Lower lobe of right lung (tissue), 2 donors: ENCODE data around the gene ASPDH. TPM values are rescaled to one million over a fixed set of nuclear protein-coding genes. Genes with fewer than 3 reads are reported as not detected.

Experiments used
- ATAC-seq, 2 donors: fragments of 200-7000 bp; cut with Tn5 transposase; one replicate each; pipeline ENCODE4 v1.9.1; 2020 to 2022; ENCODE audit warnings: mild to moderate bottlenecking in 2 of 2, moderate library complexity in 2 of 2
- DNase-seq: peaks from one replicate; pipeline ENCODE4 v3.0.0-alpha.2; 2020
- H3K27ac ChIP-seq: fragments of 200-600 bp; one replicate; pipeline ENCODE4 v1.8.0; 2022
- H3K27me3 ChIP-seq: fragments of 200-600 bp; one replicate; pipeline ENCODE4 v1.8.0; 2022; ENCODE audit warnings: low read depth
- H3K36me3 ChIP-seq: fragments of 200-600 bp; one replicate; pipeline ENCODE4 v1.8.0; 2022; ENCODE audit warnings: mild to moderate bottlenecking
- H3K4me1 ChIP-seq: fragments of 200-600 bp; one replicate; pipeline ENCODE4 v1.8.0; 2022
- H3K4me3 ChIP-seq: fragments of 200-600 bp; one replicate; pipeline ENCODE4 v1.8.0; 2022; ENCODE audit warnings: mild to moderate bottlenecking
- H3K9me3 ChIP-seq: fragments of 200-600 bp; one replicate; pipeline ENCODE4 v1.8.0; 2022
- CTCF ChIP-seq: fragments of 200-600 bp; IDR thresholded peaks from one replicate; pipeline ENCODE4 v1.8.0; 2022; ENCODE audit warnings: antibody characterized with exemption, mild to moderate bottlenecking
- intact Hi-C: fragments of 100-400 bp; cut with DNase I; formaldehyde crosslinking; loops from one replicate; pipeline ENCODE4 v1.11.0; 2022
- long read RNA-seq: library from polyadenylated mRNA; unstranded; transcript quantifications from one replicate; pipeline ENCODE4 v2.0.0, GENCODE V29; 2021
- total RNA-seq: library from RNA; stranded (reverse); fragmentation: NEBNext Ultra II Directional; extraction: Animal tissue kit (Norgen Biotek cat#: 25700); gene quantifications from one replicate; pipeline ENCODE4 v1.2.1, GENCODE V29; 2021
- donor health status: DM: no; HTN: yes; CAD: no; lungs with severe emphysema.

ASPDH gene
- not detected for total RNA-seq
- long read RNA-seq, result 0 reads

GRCh38 chr19:50513746-50514345 is at the start of gene ASPDH:
TSS of gene ASPDH (minus strand) at chr19:50513913. CDS start at chr19:50513823, 90 bp downstream.
- Histone ChIP-seq H3K27ac (no peak within 1 kb of the TSS), H3K4me1 (peaks cover 8% of the 10 kb centered on the region), H3K4me3 (no peak within 1 kb of the TSS), H3K9me3 (no peaks in the 10 kb centered on the region), H3K27me3 (peaks cover 8% of the 10 kb centered on the region), H3K36me3 (no peaks in the 10 kb centered on the region)
- peak; percentile 46 for DNase-seq
- no peak for TF ChIP-seq CTCF
- no peak for ATAC-seq
- intact Hi-C loops, result no loop called here

- H3K9me3 ChIP-seq, result no peaks in the 10 kb centered on the region
- H3K36me3 ChIP-seq, result no peaks in the 10 kb centered on the region
- DNase-seq (no peak), ATAC-seq (no peak)
- no peak overlapping the region for H3K4me3 ChIP-seq
- no peak overlapping the region for H3K27ac ChIP-seq
- intact Hi-C loops, result no loop called here
- peaks cover 71% of the 10 kb centered on the region for H3K27me3 ChIP-seq
- no peaks in the 10 kb centered on the region for H3K4me1 ChIP-seq
- TF ChIP-seq CTCF, result no peak
Observed at GRCh38 chr19:50562996-50563395, 49.3 kb upstream of the ASPDH start.

- no peak for TF ChIP-seq CTCF
- intact Hi-C loops, result no loop called here
- ATAC-seq, result no peak
- H3K36me3 ChIP-seq, result no peaks in the 10 kb centered on the region
- H3K9me3 ChIP-seq, result no peaks in the 10 kb centered on the region
- DNase-seq, result no peak
- H3K27me3 ChIP-seq, result peaks cover 70% of the 10 kb centered on the region
- no peaks in the 10 kb centered on the region for H3K4me1 ChIP-seq
- H3K4me3 ChIP-seq, result no peak overlapping the region
- H3K27ac ChIP-seq, result no peak overlapping the region
Observed at GRCh38 chr19:50562329-50562728, 48.6 kb upstream of the ASPDH start.

GRCh38 chr19:50559636-50560035 is 45.9 kb upstream of the ASPDH start:
- no peak for DNase-seq
- intact Hi-C loops, result no loop called here
- ATAC-seq, result no peak
- TF ChIP-seq CTCF, result no peak
- H3K27me3 ChIP-seq, result peaks cover 66% of the 10 kb centered on the region
- H3K9me3 ChIP-seq, result no peaks in the 10 kb centered on the region
- H3K4me3 ChIP-seq, result no peak overlapping the region
- H3K36me3 ChIP-seq, result no peaks in the 10 kb centered on the region
- peaks cover 6% of the 10 kb centered on the region for H3K4me1 ChIP-seq
- H3K27ac ChIP-seq, result no peak overlapping the region

- H3K4me3 ChIP-seq, result no peak overlapping the region
- H3K36me3 ChIP-seq, result no peaks in the 10 kb centered on the region
- intact Hi-C loops, result no loop called here
- peaks cover 64% of the 10 kb centered on the region for H3K27me3 ChIP-seq
- no peak for ATAC-seq
- TF ChIP-seq CTCF, result no peak
- no peak for DNase-seq
- no peaks in the 10 kb centered on the region for H3K9me3 ChIP-seq
- H3K4me1 ChIP-seq, result peaks cover 6% of the 10 kb centered on the region
- no peak overlapping the region for H3K27ac ChIP-seq
Observed at GRCh38 chr19:50558449-50558848, 44.7 kb upstream of the ASPDH start.
